HEK293T (cell line): ENCODE measurements around the gene ELK1.

Source experiments
- CTBP1 ChIP-seq: fragments of 450-650 bp; IDR thresholded peaks from 2 replicates; pipeline ENCODE4 v1.6.1; 2016; ENCODE audit warnings: borderline replicate concordance
- HDGF ChIP-seq: fragments of 450-650 bp; IDR thresholded peaks from 2 replicates; pipeline ENCODE4 v1.6.1; 2017; ENCODE audit warnings: antibody characterized with exemption, borderline replicate concordance

DNA sequence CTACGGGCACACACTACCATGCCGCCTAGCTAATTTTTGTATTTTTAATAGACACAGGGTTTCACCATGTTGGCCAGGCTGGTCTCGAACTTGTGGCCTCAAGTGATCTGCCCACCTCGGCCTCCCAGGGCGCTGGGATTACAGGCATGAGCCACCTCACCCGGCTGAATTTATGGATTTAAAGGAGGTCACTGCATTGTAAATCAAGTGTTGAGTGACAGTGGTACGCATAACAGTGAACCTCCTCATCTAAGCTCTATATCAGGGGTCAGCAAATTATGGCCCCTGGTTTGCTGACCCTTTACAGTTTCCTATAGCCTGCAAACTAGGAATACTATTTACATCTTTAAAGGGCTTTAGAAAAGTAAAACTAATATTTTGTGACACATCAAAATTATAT is 11.2 kb upstream of the ELK1 start:
- TF ChIP-seq CTBP1 = no peak
- no peak for TF ChIP-seq HDGF
